Measurements from ENCODE around the gene SMYD3.
A peak's percentile ranks its signal among the peaks of the same experiment; 100 is the strongest.
"Not testable (repeated sequence)": the region's sequence is repeated elsewhere in the genome, so short reads cannot be mapped to it uniquely, and the experiment has no call there.

SMYD3 gene

GRCh38 chr1:246333855-246334254 is 173.2 kb downstream of the SMYD3 start:
- no peak overlapping the region for H3K4me3 ChIP-seq (ENCODE audit: low read depth, low read length)
- TF ChIP-seq, protein P1, sequence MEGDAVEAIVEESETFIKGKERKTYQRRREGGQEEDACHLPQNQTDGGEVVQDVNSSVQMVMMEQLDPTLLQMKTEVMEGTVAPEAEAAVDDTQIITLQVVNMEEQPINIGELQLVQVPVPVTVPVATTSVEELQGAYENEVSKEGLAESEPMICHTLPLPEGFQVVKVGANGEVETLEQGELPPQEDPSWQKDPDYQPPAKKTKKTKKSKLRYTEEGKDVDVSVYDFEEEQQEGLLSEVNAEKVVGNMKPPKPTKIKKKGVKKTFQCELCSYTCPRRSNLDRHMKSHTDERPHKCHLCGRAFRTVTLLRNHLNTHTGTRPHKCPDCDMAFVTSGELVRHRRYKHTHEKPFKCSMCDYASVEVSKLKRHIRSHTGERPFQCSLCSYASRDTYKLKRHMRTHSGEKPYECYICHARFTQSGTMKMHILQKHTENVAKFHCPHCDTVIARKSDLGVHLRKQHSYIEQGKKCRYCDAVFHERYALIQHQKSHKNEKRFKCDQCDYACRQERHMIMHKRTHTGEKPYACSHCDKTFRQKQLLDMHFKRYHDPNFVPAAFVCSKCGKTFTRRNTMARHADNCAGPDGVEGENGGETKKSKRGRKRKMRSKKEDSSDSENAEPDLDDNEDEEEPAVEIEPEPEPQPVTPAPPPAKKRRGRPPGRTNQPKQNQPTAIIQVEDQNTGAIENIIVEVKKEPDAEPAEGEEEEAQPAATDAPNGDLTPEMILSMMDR (IDR thresholded peaks at IDR 0.05; ENCODE audit: borderline replicate concordance, insufficient read depth, low read depth, low read length): no peak

DNA sequence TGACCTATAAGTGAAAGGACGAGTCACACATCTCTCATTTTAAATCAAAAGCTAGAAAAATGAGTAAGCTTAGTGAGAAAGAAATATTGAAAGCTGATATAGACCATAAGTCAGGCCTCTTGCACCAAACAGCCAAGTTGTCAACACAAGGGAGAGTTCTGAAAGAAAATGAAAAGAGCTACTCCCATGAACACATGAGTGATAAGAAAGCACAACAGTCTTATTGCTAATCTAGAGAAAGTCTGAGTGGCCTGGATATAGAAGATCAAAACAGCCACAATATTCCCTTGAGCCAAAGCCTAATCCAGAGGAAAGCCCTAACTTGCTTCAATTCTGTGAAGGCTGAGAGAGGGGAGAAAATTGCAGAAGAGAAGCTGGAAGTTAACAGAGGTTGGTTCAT is 175.0 kb downstream of the SMYD3 start:
- no peak overlapping the region for H3K4me3 ChIP-seq (ENCODE audit: low read depth, low read length)
- TF ChIP-seq, protein P1 (IDR thresholded peaks at IDR 0.05; ENCODE audit: borderline replicate concordance, insufficient read depth, low read depth, low read length): no peak

DNA sequence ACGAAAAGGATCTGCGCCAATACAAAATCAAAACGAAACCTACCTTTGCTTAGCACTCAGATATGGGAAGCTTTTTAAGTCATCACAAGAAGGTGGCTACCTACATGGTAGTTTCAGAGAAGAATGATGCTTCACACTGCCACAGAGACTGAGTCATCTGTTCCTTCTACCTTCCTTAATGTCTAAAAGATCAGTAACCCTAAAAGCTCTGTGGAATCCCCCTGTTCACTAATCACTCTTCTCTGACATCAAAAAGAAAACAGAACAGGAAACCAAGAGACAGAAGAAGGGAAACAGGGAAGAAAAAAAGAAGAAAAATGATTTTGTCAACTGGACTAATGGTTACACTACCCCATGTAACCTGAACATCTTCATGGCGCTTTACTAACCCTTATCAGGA is 177.2 kb downstream of the SMYD3 start:
- H3K4me3 ChIP-seq (ENCODE audit: low read depth, low read length): no peak overlapping the region
- TF ChIP-seq, protein P1 (IDR thresholded peaks at IDR 0.05; ENCODE audit: borderline replicate concordance, insufficient read depth, low read depth, low read length): 0 out of 2 replicates have a peak, but pooled peaks have one; percentile 11

- H3K4me3 ChIP-seq (ENCODE audit: low read depth, low read length): not testable (repeated sequence)
These were observed 177.8 kb downstream of the SMYD3 start for GRCh38 chr1:246329292-246329691.

DNA sequence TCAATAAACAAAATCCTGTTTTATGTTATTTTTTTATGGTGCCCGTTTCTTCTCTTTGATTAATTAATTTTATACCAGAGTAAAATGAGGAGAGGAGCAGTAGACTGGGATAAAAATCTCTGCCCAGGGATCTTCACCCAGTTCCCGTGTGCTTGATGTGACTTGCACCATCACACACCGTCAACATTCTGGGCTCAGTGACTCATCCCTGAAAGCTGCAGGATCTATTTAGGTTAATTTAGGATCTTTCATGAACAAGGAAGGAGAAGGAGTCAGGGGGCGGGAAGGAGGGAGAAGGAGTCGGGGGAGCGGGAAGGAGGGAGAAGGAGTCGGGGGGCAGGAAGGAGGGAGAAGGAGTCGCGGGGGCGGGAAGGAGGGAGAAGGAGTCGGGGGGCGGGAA is 182.4 kb downstream of the SMYD3 start:
- TF ChIP-seq, protein P1 (IDR thresholded peaks at IDR 0.05; ENCODE audit: borderline replicate concordance, insufficient read depth, low read depth, low read length): no peak
- H3K4me3 ChIP-seq (ENCODE audit: low read depth, low read length): no peak overlapping the region

DNA sequence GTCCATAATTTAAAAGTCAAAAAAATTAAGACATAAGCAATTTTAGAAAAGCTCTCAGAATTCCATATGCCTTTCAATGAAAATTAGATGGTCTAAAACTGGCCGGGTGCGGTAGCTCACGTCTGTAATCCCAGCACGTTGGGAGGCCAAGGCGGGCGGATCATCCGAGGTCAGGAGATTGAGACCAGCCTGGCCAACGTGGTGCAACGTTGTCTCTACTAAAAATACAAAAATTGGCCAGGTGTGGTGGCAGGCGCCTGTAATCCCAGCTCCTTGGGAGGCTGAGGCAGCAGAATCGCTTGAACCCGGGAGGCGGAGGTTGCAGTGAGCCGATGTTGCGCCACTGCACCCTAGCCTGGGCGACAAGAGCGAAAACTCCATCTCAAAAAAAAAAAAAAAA is 183.0 kb downstream of the SMYD3 start:
- H3K4me3 ChIP-seq (ENCODE audit: low read depth, low read length): not testable (repeated sequence)

- H3K4me3 ChIP-seq (ENCODE audit: low read depth, low read length): no peak overlapping the region
- TF ChIP-seq, protein P1 (IDR thresholded peaks at IDR 0.05; ENCODE audit: borderline replicate concordance, insufficient read depth, low read depth, low read length): no peak
These were observed 186.8 kb downstream of the SMYD3 start for GRCh38 chr1:246320286-246320685.

GRCh38 chr1:246319083-246319714 is 187.9 kb downstream of the SMYD3 start:
- TF ChIP-seq, protein P1 (IDR thresholded peaks at IDR 0.05; ENCODE audit: borderline replicate concordance, insufficient read depth, low read depth, low read length): no peak

More at GRCh38 chr1:246319083-246319714, 187.9 kb downstream of the SMYD3 start:
- no peak overlapping the region for H3K4me3 ChIP-seq (ENCODE audit: low read depth, low read length)
